K562 (cell line): ENCODE data around the gene HK2. TPM values are rescaled to one million over a fixed set of nuclear protein-coding genes. Genes with fewer than 3 reads are reported as not detected.

Experiments
- CHAMP1 ChIP-seq: fragments of 450-650 bp; IDR thresholded peaks from 2 replicates; pipeline ENCODE4 v1.6.1; 2016; ENCODE audit warnings: mild to moderate bottlenecking
- ETV5 ChIP-seq: sonication (generic); formaldehyde crosslinking; IDR thresholded peaks from 2 replicates; pipeline ENCODE4 v1.4.0; 2020; ENCODE audit warnings: low read depth, mild to moderate bottlenecking, missing genetic modification reagents
- FOXP1 ChIP-seq: sonication (generic); formaldehyde crosslinking; IDR thresholded peaks from 2 replicates; pipeline ENCODE4 v1.8.0; 2022; ENCODE audit warnings: mild to moderate bottlenecking, missing genetic modification reagents
- KLF13 ChIP-seq: fragments of 450-650 bp; IDR thresholded peaks from 2 replicates; pipeline ENCODE4 v1.6.1; 2016; ENCODE audit warnings: missing genetic modification characterization, low read depth, mild to moderate bottlenecking, missing compliant biosample characterization, moderate library complexity, borderline replicate concordance
- NFIC ChIP-seq: fragments of 450-650 bp; IDR thresholded peaks from 2 replicates; pipeline ENCODE4 v1.6.1; 2017; ENCODE audit warnings: mild to moderate bottlenecking, inconsistent platforms
- PTRF ChIP-seq: fragments of 450-650 bp; IDR thresholded peaks from 2 replicates; pipeline ENCODE4 v1.6.1; 2016; ENCODE audit warnings: mild to moderate bottlenecking, missing genetic modification characterization, missing compliant biosample characterization
- SAFB ChIP-seq: fragments of 200-400 bp; formaldehyde crosslinking; IDR thresholded peaks from 2 replicates; pipeline ENCODE4 v1.6.1; 2017; ENCODE audit warnings: low read depth, low read length, borderline replicate concordance
- TARDBP ChIP-seq: fragments of 450-650 bp; IDR thresholded peaks from 2 replicates; pipeline ENCODE4 v1.6.1; 2016
- TCF3 ChIP-seq: sonication (generic); formaldehyde crosslinking; IDR thresholded peaks from 2 replicates; pipeline ENCODE4 v1.4.0; 2020; ENCODE audit warnings: mild to moderate bottlenecking, missing genetic modification reagents
- ZNF146 ChIP-seq: IDR thresholded peaks from one replicate; pipeline ENCODE4 v1.6.1; 2018; ENCODE audit warnings: missing compliant biosample characterization; ENCODE audit not compliant: unreplicated experiment
- ZNF23 ChIP-seq: fragments of 250-450 bp; sonication (Bioruptor Pico); IDR thresholded peaks from 2 replicates; pipeline ENCODE4 v1.4.0; 2020; ENCODE audit warnings: mild to moderate bottlenecking
- ZNF76 ChIP-seq: fragments of 250-450 bp; sonication (Bioruptor Pico); IDR thresholded peaks from 2 replicates; pipeline ENCODE4 v1.4.0; 2020; ENCODE audit warnings: mild to moderate bottlenecking, moderate library complexity, borderline replicate concordance
- ZNF780A ChIP-seq: fragments of 250-450 bp; sonication (Bioruptor Pico); IDR thresholded peaks from 2 replicates; pipeline ENCODE4 v1.5.0; 2021; ENCODE audit warnings: mild to moderate bottlenecking
- polyA plus RNA-seq, 8 experiments: library from polyadenylated mRNA; depleted of rRNA in 4 of 8; stranded (reverse) in 5 of 8; unstranded in 3 of 8; fragments of >200 nt; fragmentation: Nextera tagmentation in 2 of 8; fragmentation: Illumina TruSeq in 1 of 8; extraction: Ambion mirVana in 2 of 8; extraction: Trizol in 1 of 8; gene quantifications; 2 replicates each; pipeline versions ENCODE4 v1.2.1 to v1.2.3, GENCODE V29; 2011 to 2014; ENCODE audit warnings: inconsistent platforms in 1 of 8, missing spikeins in 1 of 8
- total RNA-seq, 7 experiments: library from RNA; depleted of rRNA in 6 of 7; stranded (reverse); fragments of >200 nt in 6 of 7; fragmentation: Illumina TruSeq in 2 of 7; extraction: Trizol in 2 of 7; gene quantifications; 2 replicates each; pipeline versions ENCODE4 v1.2.1 to v1.2.3, GENCODE V29; 2011 to 2021; ENCODE audit warnings: low replicate concordance in 1 of 7
- TF ChIP-seq, protein P1 (sequence below), 2 experiments: fragments of 450-650 bp; formaldehyde crosslinking in 1 of 2; IDR thresholded peaks; 2 replicates each; pipeline versions ENCODE4 v1.4.0 to v1.6.1; 2014 to 2020; ENCODE audit warnings: mild to moderate bottlenecking in 2 of 2, borderline replicate concordance in 1 of 2, low read depth in 1 of 2
- TF ChIP-seq, protein P2 (sequence below): fragments of 250-450 bp; sonication (Bioruptor Pico); IDR thresholded peaks from 2 replicates; pipeline ENCODE4 v1.4.0; 2020

HK2 gene
- total and polyA plus RNA-seq, 9 of the 15 experiments (the other 6 are each of a cell fraction or from before 2014, with no cell fraction given): 4.7 to 56.0 (median 19.9) TPM

GRCh38 chr2:74862020-74862964, 28.4 kb downstream of the HK2 start (continued):
- TF ChIP-seq, protein P1, sequence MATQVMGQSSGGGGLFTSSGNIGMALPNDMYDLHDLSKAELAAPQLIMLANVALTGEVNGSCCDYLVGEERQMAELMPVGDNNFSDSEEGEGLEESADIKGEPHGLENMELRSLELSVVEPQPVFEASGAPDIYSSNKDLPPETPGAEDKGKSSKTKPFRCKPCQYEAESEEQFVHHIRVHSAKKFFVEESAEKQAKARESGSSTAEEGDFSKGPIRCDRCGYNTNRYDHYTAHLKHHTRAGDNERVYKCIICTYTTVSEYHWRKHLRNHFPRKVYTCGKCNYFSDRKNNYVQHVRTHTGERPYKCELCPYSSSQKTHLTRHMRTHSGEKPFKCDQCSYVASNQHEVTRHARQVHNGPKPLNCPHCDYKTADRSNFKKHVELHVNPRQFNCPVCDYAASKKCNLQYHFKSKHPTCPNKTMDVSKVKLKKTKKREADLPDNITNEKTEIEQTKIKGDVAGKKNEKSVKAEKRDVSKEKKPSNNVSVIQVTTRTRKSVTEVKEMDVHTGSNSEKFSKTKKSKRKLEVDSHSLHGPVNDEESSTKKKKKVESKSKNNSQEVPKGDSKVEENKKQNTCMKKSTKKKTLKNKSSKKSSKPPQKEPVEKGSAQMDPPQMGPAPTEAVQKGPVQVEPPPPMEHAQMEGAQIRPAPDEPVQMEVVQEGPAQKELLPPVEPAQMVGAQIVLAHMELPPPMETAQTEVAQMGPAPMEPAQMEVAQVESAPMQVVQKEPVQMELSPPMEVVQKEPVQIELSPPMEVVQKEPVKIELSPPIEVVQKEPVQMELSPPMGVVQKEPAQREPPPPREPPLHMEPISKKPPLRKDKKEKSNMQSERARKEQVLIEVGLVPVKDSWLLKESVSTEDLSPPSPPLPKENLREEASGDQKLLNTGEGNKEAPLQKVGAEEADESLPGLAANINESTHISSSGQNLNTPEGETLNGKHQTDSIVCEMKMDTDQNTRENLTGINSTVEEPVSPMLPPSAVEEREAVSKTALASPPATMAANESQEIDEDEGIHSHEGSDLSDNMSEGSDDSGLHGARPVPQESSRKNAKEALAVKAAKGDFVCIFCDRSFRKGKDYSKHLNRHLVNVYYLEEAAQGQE (IDR thresholded peaks at IDR 0.05; ENCODE audit: borderline replicate concordance): no peak
- TF ChIP-seq, protein P1 (CRISPR knock-in tag; IDR thresholded peaks at IDR 0.05; ENCODE audit: low read depth): no peak
- TF ChIP-seq, protein P2, sequence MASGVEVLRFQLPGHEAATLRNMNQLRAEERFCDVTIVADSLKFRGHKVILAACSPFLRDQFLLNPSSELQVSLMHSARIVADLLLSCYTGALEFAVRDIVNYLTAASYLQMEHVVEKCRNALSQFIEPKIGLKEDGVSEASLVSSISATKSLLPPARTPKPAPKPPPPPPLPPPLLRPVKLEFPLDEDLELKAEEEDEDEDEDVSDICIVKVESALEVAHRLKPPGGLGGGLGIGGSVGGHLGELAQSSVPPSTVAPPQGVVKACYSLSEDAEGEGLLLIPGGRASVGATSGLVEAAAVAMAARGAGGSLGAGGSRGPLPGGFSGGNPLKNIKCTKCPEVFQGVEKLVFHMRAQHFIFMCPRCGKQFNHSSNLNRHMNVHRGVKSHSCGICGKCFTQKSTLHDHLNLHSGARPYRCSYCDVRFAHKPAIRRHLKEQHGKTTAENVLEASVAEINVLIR (CRISPR knock-in tag): 0 out of 2 replicates have a peak, but pooled peaks have one; percentile 17
- TF ChIP-seq TARDBP (peak; percentile 43; the same call in 1 of the 2 replicates), ZNF23 (no peak), PTRF (tag) (no peak), KLF13 (no peak), NFIC (peak; percentile 57; the same call in 1 of the 2 replicates), CHAMP1 (peak; percentile 51; the same call in 1 of the 2 replicates), SAFB (no peak), ZNF780A (CRISPR knock-in tag) (no peak), FOXP1 (CRISPR knock-in tag) (no peak), ETV5 (0 out of 2 replicates have a peak, but pooled peaks have one; percentile 14), ZNF146 (CRISPR knock-in tag) (no peak), ZNF76 (no peak), TCF3 (CRISPR knock-in tag) (peak; percentile 79)
